K562 (cell line): ENCODE results near the gene NLGN2. TPM values are rescaled to one million over a fixed set of nuclear protein-coding genes. Genes with fewer than 3 reads are reported as not detected.

Experiments
- CHCHD3 ChIP-seq: fragments of 250-450 bp; sonication (Bioruptor Pico); IDR thresholded peaks from 2 replicates; pipeline ENCODE4 v2.1.2; 2022; ENCODE audit warnings: mild to moderate bottlenecking
- CHD2 ChIP-seq: IDR thresholded peaks from 2 replicates; pipeline ENCODE4 v1.6.1; 2011; ENCODE audit warnings: low read depth, low read length
- PHF8 ChIP-seq: fragments of 200-600 bp; sonication (generic); IDR thresholded peaks from 2 replicates; pipeline ENCODE4 v1.6.1; 2012; ENCODE audit warnings: mixed run types, mild to moderate bottlenecking, inconsistent platforms, low read length, moderate library complexity, borderline replicate concordance
- RCOR1 ChIP-seq, 2 experiments: IDR thresholded peaks; 2 replicates each; pipeline ENCODE4 v1.6.1; 2012; ENCODE audit warnings: low read depth in 2 of 2, low read length in 2 of 2, borderline replicate concordance in 1 of 2, improper control_type of control experiment in 1 of 2
- SMARCC2 ChIP-seq: fragments of 450-650 bp; IDR thresholded peaks from 2 replicates; pipeline ENCODE4 v1.6.1; 2017; ENCODE audit warnings: antibody characterized with exemption, moderate library complexity, mild to moderate bottlenecking, low read depth
- ZNF609 ChIP-seq: sonication (generic); formaldehyde crosslinking; IDR thresholded peaks from 2 replicates; pipeline ENCODE4 v1.8.1; 2023; ENCODE audit warnings: missing genetic modification reagents, mild to moderate bottlenecking, borderline replicate concordance
- polyA plus RNA-seq, 8 experiments: library from polyadenylated mRNA; depleted of rRNA in 4 of 8; stranded (reverse) in 5 of 8; unstranded in 3 of 8; fragments of >200 nt; fragmentation: Nextera tagmentation in 2 of 8; fragmentation: Illumina TruSeq in 1 of 8; extraction: Ambion mirVana in 2 of 8; extraction: Trizol in 1 of 8; gene quantifications; 2 replicates each; pipeline versions ENCODE4 v1.2.1 to v1.2.3, GENCODE V29; 2011 to 2014; ENCODE audit warnings: inconsistent platforms in 1 of 8, missing spikeins in 1 of 8
- total RNA-seq, 7 experiments: library from RNA; depleted of rRNA in 6 of 7; stranded (reverse); fragments of >200 nt in 6 of 7; fragmentation: Illumina TruSeq in 2 of 7; extraction: Trizol in 2 of 7; gene quantifications; 2 replicates each; pipeline versions ENCODE4 v1.2.1 to v1.2.3, GENCODE V29; 2011 to 2021; ENCODE audit warnings: low replicate concordance in 1 of 7
- TF ChIP-seq, protein P1 (sequence below): fragments of 450-650 bp; IDR thresholded peaks from 2 replicates; pipeline ENCODE4 v1.7.0; 2016; ENCODE audit warnings: borderline replicate concordance
- TF ChIP-seq, protein P2 (sequence below): sonication (generic); formaldehyde crosslinking; IDR thresholded peaks from 2 replicates; pipeline ENCODE4 v1.9.0; 2022; ENCODE audit warnings: mild to moderate bottlenecking, missing genetic modification reagents
- TF ChIP-seq, protein P3 (sequence below): sonication (generic); formaldehyde crosslinking; IDR thresholded peaks from 2 replicates; pipeline ENCODE4 v1.8.0; 2023; ENCODE audit warnings: missing genetic modification reagents, mild to moderate bottlenecking, borderline replicate concordance

NLGN2 gene
- total and polyA plus RNA-seq, 9 of the 15 experiments (the other 6 are each of a cell fraction or from before 2014, with no cell fraction given), result 0.11 to 7.8 (median 0.77) TPM

DNA sequence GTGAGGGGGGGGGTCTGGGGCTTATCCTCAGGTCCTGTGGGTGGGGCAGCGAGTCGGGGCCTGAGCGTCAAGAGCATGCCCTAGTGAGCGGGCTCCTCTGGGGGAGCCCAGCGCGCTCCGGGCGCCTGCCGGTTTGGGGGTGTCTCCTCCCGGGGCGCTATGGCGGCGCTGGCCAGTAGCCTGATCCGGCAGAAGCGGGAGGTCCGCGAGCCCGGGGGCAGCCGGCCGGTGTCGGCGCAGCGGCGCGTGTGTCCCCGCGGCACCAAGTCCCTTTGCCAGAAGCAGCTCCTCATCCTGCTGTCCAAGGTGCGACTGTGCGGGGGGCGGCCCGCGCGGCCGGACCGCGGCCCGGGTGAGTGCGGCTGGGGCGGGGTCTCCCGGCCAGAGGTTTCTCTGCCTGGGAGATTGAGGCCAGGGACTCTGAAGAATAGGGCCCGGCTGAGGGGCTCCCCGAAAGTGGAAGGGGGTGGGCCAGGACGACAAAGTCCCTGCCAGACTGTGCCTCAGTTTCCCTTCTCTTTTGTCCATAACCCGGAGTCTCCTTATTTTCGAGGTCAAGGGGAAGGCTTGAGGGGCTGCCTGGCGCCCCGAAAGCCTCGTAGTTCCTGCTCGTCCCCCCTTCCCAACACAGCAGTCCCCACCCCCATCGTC lies 31.9 kb downstream of the NLGN2 start, which contains the start of gene FGF11 (continued):
- TF ChIP-seq, protein P1, sequence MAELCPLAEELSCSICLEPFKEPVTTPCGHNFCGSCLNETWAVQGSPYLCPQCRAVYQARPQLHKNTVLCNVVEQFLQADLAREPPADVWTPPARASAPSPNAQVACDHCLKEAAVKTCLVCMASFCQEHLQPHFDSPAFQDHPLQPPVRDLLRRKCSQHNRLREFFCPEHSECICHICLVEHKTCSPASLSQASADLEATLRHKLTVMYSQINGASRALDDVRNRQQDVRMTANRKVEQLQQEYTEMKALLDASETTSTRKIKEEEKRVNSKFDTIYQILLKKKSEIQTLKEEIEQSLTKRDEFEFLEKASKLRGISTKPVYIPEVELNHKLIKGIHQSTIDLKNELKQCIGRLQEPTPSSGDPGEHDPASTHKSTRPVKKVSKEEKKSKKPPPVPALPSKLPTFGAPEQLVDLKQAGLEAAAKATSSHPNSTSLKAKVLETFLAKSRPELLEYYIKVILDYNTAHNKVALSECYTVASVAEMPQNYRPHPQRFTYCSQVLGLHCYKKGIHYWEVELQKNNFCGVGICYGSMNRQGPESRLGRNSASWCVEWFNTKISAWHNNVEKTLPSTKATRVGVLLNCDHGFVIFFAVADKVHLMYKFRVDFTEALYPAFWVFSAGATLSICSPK, result no peak
- no peak for TF ChIP-seq CHCHD3 (CRISPR knock-in tag)
- TF ChIP-seq RCOR1 (IDR thresholded peaks at IDR 0.05; ENCODE audit: borderline replicate concordance in 1 of 2, low read depth in 2 of 2, low read length in 2 of 2), result no peak
- no peak for TF ChIP-seq SMARCC2
- peak; percentile 13; the same call in 1 of the 2 replicates for TF ChIP-seq PHF8
- TF ChIP-seq ZNF609 (CRISPR knock-in tag), result no peak
- TF ChIP-seq, protein P2, sequence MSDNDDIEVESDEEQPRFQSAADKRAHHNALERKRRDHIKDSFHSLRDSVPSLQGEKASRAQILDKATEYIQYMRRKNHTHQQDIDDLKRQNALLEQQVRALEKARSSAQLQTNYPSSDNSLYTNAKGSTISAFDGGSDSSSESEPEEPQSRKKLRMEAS (CRISPR knock-in tag), result no peak
- peak; percentile 32; the same call in 1 of the 2 replicates for TF ChIP-seq CHD2
- TF ChIP-seq, protein P3, sequence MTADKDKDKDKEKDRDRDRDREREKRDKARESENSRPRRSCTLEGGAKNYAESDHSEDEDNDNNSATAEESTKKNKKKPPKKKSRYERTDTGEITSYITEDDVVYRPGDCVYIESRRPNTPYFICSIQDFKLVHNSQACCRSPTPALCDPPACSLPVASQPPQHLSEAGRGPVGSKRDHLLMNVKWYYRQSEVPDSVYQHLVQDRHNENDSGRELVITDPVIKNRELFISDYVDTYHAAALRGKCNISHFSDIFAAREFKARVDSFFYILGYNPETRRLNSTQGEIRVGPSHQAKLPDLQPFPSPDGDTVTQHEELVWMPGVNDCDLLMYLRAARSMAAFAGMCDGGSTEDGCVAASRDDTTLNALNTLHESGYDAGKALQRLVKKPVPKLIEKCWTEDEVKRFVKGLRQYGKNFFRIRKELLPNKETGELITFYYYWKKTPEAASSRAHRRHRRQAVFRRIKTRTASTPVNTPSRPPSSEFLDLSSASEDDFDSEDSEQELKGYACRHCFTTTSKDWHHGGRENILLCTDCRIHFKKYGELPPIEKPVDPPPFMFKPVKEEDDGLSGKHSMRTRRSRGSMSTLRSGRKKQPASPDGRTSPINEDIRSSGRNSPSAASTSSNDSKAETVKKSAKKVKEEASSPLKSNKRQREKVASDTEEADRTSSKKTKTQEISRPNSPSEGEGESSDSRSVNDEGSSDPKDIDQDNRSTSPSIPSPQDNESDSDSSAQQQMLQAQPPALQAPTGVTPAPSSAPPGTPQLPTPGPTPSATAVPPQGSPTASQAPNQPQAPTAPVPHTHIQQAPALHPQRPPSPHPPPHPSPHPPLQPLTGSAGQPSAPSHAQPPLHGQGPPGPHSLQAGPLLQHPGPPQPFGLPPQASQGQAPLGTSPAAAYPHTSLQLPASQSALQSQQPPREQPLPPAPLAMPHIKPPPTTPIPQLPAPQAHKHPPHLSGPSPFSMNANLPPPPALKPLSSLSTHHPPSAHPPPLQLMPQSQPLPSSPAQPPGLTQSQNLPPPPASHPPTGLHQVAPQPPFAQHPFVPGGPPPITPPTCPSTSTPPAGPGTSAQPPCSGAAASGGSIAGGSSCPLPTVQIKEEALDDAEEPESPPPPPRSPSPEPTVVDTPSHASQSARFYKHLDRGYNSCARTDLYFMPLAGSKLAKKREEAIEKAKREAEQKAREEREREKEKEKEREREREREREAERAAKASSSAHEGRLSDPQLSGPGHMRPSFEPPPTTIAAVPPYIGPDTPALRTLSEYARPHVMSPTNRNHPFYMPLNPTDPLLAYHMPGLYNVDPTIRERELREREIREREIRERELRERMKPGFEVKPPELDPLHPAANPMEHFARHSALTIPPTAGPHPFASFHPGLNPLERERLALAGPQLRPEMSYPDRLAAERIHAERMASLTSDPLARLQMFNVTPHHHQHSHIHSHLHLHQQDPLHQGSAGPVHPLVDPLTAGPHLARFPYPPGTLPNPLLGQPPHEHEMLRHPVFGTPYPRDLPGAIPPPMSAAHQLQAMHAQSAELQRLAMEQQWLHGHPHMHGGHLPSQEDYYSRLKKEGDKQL (CRISPR knock-in tag), result no peak
- TF ChIP-seq, all 486 proteins: peak for 3
